IPS DF 19.7 (cell line): Measurements from ENCODE around the gene TLCD4.
"Not testable (repeated sequence)": the region's sequence is repeated elsewhere in the genome, so short reads cannot be mapped to it uniquely, and the experiment has no call there.

Experiments
- DNase-seq: peaks from one replicate; pipeline ENCODE4 v3.0.0-alpha.2; 2013; ENCODE audit warnings: low read depth, low spot score

Gene TLCD4

GRCh38 chr1:95117207-95118066 lies at the start of gene TLCD4:
Gene TLCD4, plus strand, starts transcription at chr1:95117355. Its CDS starts 26,547 bp downstream, at chr1:95143902.
- peak; percentile 12 for DNase-seq

- no peak for DNase-seq
Measured at GRCh38 chr1:95067568-95067967, 49.6 kb upstream of the TLCD4 start.

- DNase-seq: no peak
Measured at GRCh38 chr1:95068956-95069709, 48.0 kb upstream of the TLCD4 start.

GRCh38 chr1:95069710-95070093 lies 47.5 kb upstream of the TLCD4 start:
- no peak for DNase-seq

- DNase-seq: no peak
Measured at GRCh38 chr1:95071539-95071938, 45.6 kb upstream of the TLCD4 start.

- DNase-seq: no peak
Measured at GRCh38 chr1:95072117-95072516, 45.0 kb upstream of the TLCD4 start.

- peak; percentile 80 for DNase-seq
Measured at GRCh38 chr1:95072532-95073419, 44.4 kb upstream of the TLCD4 start, which contains the start of gene ALG14. Gene ALG14, minus strand, starts transcription at chr1:95072951. Its CDS starts 53 bp downstream, at chr1:95072898.

- DNase-seq: no peak
Measured at GRCh38 chr1:95073446-95073845, 43.7 kb upstream of the TLCD4 start.

GRCh38 chr1:95076034-95076433 lies 41.1 kb upstream of the TLCD4 start:
- no peak for DNase-seq

- no peak for DNase-seq
Measured at GRCh38 chr1:95080446-95080845, 36.7 kb upstream of the TLCD4 start.

GRCh38 chr1:95080879-95081278 lies 36.3 kb upstream of the TLCD4 start:
- DNase-seq: no peak

GRCh38 chr1:95084317-95085176 lies 32.6 kb upstream of the TLCD4 start:
- no peak for DNase-seq

GRCh38 chr1:95085376-95085775 lies 31.8 kb upstream of the TLCD4 start:
- DNase-seq: no peak

- DNase-seq: no peak
Measured at GRCh38 chr1:95086949-95087533, 30.1 kb upstream of the TLCD4 start.

- no peak for DNase-seq
Measured at GRCh38 chr1:95088303-95088702, 28.9 kb upstream of the TLCD4 start.

- DNase-seq: no peak
Measured at GRCh38 chr1:95089650-95090287, 27.4 kb upstream of the TLCD4 start.

- not testable (repeated sequence) for DNase-seq
Measured at GRCh38 chr1:95091290-95091689, 25.9 kb upstream of the TLCD4 start.

GRCh38 chr1:95092891-95093290 lies 24.3 kb upstream of the TLCD4 start:
- not testable (repeated sequence) for DNase-seq

- DNase-seq: no peak
Measured at GRCh38 chr1:95093296-95093695, 23.9 kb upstream of the TLCD4 start.

- no peak for DNase-seq
Measured at GRCh38 chr1:95094923-95095322, 22.2 kb upstream of the TLCD4 start.
